ENCODE results near the gene TRAPPC12. TPM values are rescaled to one million over a fixed set of nuclear protein-coding genes. Genes with fewer than 3 reads are reported as not detected.
"Not testable (repeated sequence)": the region's sequence is repeated elsewhere in the genome, so short reads cannot be mapped to it uniquely, and the experiment has no call there.

The TRAPPC12 gene
- total RNA-seq, 1 donor from 2014 or later, result 173 TPM

DNA sequence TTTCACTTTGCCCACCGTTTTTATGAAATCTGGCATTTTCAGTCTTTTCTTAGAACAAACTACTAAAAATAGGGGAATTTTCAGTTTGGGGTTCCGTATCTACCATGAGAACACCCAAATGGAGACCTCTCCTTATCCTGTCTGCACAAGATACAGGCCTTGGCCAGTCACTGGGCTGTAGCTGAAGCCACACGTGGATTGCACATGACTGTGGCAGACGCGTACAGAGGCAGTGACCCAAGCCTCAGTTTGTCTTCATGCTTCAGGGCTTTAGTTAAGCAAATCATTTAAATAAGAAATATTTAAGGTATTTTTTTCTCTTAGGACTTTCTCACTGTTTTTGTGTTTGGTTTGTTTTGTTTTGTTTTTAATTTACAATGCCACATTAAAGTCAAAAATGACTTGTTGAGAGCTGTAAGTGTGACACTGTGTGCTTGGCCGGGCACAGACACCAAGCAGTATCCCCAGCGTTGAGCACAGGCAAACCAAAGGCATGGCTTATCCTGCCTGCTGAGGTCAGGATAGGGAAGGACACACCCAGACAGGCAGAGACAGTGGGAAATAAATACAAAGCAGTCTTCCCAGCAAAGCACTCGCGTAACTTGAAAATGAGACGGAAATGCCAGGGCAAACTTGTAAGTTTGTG lies 53.3 kb downstream of the TRAPPC12 start:
- no peak for DNase-seq (ENCODE audit: low spot score)

DNA sequence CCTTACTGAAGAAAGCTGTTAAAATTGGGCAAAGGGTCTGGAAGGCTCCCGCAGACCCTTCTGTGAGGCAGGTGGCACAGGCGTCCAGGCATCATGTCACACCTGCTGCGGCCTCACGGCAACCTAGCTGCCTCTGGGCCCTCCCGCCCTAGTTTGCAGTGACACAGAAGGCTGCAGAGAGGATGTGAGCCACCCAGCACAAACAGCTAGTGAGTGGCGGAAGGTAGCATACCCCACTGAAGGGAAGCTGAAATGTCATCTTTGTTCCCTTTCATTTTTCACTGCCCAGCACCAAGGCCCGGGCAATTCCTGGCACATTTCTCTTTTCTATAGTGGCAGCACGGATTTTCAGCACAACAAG lies 53.8 kb downstream of the TRAPPC12 start:
- DNase-seq (ENCODE audit: low spot score), result no peak

DNA sequence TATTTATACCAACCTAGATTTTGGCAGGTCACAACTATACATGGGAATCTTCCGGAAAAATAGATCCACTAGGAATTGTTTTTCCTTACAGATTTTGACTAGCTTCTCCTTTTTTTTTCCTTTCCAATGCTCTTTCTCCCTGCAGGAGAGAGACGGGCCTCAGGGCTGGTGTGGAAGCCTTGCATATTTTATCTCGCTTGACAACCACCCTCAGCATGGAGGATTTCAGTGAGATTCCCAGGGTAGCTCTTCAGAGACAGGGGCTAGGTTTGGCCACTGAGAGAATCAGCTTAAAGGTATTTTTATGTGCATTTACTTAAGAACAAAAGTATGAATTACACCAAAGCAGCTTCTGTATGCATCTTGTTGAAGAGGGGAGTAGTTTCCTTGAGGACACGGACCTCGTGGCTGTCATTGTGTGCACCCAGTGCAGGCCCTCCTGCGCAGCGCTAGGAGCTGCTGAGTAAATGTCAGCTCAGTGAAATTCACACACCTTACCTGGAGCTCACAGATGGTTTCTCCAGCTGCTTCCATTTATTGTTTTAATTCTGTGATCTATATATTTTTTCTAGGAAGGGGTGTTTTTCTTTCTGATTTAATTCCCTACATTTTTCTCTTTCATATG lies 54.4 kb downstream of the TRAPPC12 start:
- DNase-seq (ENCODE audit: low spot score), result no peak

DNA sequence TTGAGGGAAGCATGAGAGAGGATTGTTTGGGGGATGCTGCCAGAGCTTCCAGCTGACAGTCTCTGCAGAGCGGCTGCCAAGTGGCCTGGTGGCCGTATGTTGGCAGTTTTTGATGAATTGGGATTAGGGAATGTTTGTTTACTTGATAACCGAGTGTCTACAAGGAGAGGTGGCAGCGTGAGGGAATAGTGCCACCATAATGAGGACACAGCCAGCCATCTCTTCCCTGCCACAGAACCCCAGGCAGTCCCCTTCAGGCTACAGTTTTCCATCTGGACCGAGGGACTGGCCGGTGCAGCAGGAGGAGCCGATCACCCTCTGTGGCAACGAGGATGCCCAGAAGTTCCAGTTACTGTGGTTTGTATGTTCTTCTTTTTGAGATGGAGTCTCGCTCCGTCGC lies 55.2 kb downstream of the TRAPPC12 start:
- DNase-seq (ENCODE audit: low spot score), result no peak

DNA sequence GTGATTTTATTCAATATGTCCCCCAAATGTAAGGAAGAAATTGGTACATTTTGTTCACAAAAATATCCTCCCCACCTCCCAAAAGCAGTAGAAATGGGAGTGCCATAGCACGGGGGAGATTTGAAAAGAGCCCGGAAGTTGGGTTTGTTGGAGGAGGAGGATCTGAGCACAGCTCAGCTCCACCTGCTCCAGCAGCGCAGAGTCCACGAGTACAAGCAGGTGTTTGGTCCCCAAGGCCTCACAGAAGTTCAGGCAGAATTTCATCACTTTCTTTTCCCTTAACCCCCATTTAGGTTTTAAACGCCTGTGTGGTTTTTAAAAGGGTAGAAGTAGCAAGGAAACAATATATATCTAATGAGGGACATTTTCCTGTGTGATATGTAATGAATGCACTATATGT lies 56.0 kb downstream of the TRAPPC12 start:
- no peak for DNase-seq (ENCODE audit: low spot score)

DNA sequence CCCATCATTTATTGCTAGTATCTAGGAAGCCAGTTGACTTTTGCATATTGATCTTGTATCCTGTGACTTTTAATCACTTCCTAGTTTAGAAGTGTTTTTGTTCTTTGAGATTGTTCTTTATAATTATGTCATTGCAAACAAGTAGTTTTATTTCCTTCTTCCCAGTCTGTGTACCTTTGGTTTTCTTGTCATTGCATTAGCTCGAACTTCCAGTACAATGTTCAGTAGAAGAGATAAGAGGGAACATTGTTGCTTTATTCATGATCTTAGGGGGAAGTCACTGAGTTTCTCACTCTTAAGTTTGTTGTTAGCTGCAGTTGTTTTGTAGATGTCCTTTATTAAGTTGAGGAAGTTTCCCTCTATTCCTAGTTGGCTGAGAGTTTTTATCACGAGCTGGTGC lies 61.0 kb downstream of the TRAPPC12 start:
- no peak for DNase-seq (ENCODE audit: low spot score)

DNA sequence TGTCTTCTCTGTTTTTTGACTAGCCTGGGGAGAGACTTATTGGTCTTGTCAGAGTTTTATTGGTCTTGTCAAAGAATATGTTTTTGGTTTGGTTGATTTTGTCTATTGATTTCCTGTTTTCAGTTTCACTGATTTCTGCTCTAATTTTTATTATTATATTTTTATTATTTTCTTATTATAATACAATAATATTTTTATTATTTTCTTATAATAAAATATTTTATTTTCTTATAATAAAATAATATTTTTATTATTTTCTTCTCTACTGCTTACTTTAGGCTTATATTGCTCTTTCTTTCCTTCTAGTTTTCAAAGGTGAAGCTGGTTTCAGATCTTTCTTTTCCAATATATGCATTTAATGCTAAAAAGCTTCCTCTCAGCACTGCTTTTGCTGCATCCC lies 62.0 kb downstream of the TRAPPC12 start:
- no peak for DNase-seq (ENCODE audit: low spot score)

DNA sequence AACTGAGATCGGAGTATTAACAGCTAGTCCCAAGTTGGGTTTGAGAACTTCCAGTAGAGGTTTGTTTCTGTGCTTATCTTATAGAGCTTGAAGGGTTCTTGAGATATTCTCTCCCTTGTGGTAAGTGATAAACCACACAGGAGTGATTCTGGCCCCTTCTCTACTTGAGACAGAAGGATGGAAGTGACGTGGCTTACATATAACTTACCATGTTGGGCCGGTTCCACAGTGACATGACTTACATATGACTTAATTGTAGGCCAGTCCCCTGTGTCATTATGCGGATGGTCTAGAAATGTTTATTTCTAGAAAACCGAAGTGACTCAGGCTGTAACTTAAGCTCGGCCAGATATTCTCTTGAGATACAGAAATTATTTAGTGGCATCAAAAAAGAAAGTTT lies 62.7 kb downstream of the TRAPPC12 start:
- no peak for DNase-seq (ENCODE audit: low spot score)

DNA sequence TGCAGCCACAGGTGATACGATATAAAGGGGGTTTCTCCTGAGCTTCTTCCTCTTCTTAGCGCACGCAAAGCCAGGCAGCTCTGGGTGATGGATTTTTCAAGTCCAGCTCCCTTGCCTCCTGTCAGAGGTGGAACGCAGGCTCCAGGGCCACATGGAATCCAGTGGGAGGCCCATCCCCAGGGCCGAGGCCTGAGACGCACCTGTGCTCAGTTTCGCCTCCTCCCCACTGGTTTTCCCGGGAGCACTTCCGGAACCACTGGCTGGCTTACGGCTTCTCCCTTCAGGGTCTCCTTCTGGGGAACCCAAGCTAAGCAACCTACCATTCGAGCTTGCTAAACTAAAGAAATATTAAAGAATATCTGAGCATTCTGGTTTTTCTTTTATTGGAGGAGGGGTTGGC lies 63.6 kb downstream of the TRAPPC12 start:
- no peak for DNase-seq (ENCODE audit: low spot score)

DNA sequence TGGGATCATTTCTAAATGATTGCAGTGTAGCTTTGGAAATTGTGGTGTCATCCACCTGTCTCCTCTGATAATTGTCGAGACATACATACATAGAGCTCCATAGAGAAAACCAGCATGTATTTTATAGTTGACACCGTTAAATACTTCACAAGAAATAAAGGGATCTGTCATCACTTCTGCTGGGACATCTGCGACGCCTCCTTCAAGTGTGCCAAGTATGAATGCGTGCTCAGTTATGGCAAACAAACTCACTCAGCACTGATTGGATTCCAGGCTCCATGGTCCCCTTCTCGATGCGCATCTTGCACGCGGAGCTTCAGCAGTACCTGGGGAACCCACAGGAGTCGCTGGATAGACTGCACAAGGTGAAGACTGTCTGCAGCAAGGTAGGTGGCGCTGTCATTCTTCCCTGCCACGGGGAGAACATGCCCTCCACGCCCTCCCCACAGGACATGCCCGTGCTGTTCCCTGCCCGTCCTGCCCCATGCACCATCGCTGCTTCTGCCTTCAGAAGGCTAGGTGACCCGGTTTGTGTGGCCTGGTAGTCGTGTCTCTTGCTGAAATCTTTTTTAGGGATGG lies 64.1 kb downstream of the TRAPPC12 start:
- DNase-seq (ENCODE audit: low spot score), result no peak

DNA sequence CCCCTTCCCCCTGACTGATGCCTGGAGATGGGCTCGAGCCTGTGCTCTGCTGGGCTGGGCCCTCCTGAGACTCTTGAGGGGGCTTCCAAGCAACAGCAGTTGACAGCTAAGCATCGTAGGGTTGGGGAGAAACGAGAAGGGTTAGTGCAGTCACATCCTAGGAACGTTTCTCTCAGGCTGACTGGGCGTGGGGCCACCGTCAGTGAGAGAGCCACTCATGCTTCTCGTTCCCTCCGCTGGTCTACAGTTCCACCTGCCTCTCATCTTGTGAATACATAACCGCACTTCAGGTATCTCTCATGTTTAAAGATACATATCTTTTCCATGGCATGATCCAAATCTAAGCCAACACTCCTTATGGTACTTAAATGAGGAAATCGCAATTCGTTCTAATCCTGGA lies 66.4 kb downstream of the TRAPPC12 start:
- no peak for DNase-seq (ENCODE audit: low spot score)

DNA sequence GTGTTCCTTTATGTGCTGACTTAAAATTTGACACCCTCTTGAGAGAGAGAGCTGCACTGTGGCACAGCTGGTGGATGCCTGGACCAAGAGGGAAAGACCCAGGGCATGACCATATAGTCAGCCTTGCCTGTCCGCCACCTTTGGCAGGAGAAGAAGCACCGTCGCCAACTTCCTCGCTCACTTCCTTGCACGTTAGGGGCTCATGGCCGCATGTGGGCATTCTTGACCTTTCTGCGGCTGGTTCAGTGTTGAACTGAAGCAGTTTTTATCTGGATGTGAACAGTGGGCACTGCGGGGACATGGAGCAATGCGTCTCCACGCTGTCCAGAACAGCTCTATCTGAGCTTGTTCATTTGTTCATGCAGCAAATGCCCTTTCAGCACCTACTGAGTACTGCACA lies 66.9 kb downstream of the TRAPPC12 start:
- DNase-seq (ENCODE audit: low spot score), result no peak

DNA sequence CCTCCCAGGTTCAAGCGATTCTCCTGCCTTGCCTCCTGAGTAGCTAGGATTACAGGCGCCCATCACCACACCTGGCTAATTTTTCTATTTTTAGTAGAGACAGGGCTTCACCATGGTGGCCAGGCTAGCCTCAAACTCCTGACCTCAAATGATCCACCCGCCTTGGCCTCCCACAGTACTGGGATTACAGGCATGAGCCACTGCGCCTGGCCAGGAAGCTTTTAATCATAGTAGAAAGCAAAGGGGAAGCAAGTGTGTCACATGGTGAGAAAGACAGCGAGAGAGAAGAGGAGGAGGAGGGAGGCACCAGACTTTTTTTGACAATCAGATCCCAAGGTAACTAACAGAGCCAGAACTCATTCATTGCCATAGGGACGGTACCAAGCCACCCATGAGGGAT lies 67.7 kb downstream of the TRAPPC12 start:
- not testable (repeated sequence) for DNase-seq (ENCODE audit: low spot score)

DNA sequence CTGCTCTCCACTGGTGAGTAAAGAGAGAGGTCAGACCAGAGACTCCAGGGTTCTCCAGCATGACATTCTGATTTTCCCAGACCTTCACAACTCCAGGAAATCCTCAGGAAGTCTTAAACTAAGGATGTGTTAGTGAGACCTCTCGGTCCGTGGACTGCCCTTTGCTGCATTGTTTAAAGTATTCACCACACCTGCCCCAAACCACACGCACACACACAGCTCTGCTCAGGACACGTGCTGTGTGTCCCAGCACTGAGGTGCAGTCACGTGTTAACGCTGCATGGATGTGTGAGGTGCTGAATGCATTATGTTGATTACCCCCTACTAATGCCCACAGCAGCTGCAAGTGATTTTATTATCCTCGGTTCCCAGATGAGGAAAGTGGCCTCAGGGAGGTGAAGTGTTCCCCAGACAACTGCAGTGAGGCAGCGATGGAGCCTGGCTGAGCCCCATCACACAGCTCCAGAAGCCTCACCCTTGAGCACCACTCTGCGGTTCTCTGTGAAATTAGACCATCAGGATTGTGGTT lies 68.4 kb downstream of the TRAPPC12 start:
- no peak for DNase-seq (ENCODE audit: low spot score)

DNA sequence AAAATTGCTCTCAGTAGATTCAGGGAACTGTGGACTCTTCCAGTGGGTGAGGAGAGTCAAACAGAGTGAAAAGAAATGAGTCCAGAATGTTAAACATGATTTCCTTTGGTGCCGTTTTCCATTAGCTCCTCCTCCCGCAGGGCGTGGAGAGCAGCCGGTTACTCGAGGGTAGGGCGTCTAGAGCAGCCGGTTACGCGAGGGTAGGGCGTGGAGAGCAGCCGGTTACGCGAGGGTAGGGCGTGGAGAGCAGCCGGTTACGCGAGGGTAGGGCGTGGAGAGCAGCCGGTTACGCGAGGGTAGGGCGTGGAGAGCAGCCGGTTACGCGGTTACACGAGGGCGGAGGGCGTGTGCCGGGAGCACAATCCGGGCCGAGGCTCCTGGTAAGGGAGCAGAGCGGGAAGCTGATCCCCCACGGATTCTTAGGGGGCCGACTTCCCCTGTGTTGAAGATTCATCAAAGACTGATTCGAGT lies 69.0 kb downstream of the TRAPPC12 start:
- DNase-seq (ENCODE audit: low spot score), result not testable (repeated sequence)

DNA sequence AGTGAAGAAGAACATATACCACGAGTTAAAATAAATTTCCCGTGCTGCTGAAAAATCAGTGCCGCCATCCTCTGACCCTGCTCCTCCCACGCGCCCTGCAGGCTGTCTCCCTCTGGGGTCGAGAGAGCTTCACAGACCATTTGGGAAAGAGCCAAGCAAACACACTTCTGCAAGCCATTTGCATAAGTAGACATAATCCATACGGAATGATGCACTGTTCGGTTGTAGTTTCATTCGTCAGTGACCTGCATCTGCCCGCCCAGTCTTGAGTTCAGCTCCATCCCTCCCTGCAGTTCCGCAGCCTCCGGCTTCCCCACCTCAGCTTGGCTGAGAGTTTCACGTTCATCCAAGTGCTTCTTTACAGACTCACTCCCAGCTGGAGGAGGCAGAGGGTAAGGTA lies 69.6 kb downstream of the TRAPPC12 start:
- no peak for DNase-seq (ENCODE audit: low spot score)

DNA sequence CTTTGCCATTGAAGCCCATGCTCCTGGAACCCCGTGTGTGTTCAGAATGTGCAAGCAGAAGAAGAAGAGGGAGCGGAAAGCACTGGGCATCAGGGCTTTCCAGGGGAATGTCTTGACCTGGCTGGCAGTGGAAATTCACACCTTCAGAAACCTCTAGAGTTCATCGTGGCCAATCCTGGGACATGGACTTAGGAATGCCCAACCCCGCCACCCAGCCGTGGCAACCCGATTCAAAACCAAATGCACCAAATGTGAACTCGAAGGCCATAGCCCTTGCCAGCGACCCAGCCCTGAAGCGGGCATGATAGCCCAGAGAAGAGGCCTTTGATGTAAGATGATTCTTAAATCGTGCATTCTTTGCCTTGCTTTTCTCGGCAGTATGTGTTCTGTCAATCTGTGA lies 70.4 kb downstream of the TRAPPC12 start:
- DNase-seq (ENCODE audit: low spot score), result no peak

DNA sequence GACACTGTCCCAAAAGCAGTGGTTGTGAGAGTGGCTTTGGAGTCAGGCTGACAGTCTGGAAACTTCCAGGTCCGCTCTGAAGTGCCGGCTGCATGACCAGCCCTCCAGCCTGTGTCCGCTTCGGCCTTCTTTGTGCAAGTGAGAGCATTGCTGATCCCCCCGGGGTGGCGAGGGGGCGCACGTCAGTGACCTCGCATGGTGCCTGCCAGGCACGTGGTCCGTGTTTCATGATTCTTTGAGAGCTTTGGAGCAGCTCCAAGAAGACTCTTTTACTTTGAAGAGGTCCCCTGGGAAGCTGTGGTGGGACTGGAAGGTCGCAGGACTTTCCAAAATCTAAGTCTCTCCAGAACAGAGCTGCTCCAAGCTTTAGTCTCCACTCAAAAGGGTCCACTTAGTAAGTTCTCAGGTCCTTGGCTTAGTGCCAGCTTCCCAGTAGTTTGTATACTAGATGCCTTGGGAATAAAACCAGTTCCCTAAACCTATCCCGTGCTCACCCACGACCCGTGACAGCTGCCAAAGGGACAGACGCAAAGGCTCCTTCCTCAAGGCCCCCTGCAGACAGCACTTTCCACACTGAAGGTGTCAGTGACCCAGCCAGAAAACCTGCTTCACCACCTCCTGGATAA lies 71.0 kb downstream of the TRAPPC12 start:
- DNase-seq (ENCODE audit: low spot score), result no peak

DNA sequence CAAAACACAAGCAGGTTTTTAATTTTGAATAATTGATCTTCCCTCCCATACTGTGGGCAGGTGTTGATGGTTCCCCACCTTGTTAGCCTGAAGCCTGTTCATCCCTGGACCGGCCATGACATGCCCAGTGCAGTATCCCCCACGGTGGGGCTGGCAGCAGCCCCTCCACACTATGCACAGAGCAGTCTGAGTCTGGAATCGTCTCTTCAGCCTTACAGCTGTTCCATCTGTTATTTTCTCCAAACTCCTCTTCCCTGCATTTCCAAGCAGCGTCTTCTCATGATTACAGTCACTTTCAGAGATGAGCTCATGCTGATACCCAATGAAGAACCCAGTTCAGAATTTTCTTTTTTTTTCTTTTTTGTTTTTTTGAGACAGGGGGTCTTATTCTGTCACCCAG lies 71.7 kb downstream of the TRAPPC12 start:
- no peak for DNase-seq (ENCODE audit: low spot score)

DNA sequence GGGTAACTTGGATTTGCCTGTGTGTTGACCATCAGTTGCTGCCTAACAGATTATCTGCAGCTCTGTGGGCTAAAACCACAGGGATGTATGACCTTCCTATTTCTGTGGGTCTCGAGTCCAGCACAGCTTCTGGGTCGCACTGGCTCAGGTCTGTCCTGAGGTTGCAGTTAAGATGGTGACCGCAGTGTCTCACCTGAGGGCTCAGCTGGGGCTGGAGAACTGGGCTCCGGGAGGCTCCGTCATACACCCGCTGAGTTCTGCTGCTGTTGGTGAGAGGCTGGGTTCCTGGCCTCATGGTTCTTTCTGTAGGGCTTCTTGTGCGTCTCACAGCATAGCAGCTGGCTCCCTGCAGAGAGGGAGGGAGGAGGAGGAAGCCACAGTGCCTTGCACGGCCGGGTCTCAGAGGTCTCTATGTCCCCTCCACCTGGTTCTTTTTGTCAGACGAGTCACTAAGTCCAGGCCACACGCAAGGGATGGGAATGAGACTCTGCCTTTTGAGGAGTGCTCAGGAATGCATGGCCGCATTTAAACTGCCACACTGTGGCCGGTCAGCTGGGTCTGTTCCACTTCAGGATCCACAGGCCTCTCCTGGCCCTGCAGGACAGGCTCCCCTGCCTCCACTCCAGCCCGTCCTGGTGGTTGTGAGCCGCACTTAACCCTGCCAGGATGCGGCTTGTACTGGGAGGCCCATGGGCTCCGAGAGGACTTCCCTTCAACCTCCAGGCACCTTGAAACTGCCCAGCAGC lies 72.6 kb downstream of the TRAPPC12 start:
- DNase-seq (ENCODE audit: low spot score), result no peak

DNA sequence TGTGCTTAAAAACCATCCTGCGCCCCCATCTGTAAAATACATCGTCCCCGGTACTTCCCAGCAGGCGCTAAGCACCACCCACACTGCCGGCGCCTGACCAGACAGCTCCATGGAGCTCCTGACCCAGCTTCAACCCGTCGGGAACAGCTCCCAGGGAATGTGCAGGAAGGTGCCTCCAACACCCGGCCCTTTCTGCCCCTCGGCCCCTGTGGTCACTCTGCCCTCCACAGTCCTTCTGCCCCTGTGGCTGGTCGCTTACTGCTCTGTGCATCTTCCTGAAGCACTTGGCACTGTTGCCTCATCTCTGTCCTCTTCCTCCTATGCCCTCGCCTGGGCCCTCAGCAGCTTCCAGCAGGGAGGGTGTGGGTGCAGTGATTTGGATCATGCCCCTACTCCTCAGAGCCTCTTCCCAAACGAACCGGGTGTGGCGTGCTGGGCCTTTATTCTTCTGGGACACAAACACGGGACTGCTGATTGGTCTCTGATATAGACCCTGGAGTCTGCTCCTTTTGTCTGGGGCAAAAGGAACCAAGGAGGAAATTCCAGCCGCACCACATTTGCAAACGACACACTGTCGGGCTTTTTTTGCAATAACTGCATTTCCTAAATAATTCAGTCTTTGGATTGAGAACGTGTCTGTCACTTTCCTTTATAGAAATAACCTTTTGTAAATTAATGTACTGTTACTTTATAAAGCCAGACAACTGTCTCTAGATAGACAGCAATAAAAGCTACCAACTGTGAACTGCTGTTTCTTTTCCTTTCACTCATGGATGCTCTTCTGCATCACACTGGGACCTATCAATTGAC lies 73.9 kb downstream of the TRAPPC12 start:
- DNase-seq (ENCODE audit: low spot score), result no peak
